GM12872 (cell line): ENCODE measurements around the gene WWC2.

Experiments used
- TF ChIP-seq, protein P1 (sequence below): IDR thresholded peaks from 3 replicates; pipeline ENCODE4 v1.5.1; 2011; ENCODE audit warnings: low read depth, mild to moderate bottlenecking, low read length, moderate library complexity; ENCODE audit not compliant: insufficient read depth

Gene WWC2

DNA sequence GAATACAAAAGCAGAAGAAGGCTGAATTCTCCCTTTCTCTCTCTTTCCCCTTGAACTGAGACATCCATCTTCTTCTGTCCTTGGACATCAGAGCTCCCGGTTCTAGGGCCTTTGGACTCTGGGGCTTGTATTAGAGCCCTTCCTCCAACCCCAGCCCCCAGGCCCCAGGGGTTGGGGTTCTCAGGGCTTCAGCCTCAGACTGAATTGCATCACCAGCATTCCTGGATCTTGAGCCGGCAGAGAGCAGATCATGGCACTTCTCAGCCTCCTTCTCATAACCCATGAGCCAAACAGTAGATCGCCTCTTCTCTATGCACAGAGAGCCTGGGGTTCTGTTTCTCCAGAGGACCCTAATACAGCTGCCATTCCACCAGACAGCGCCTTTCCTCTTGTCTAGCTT is 248.5 kb downstream of the WWC2 start:
- TF ChIP-seq, protein P1, sequence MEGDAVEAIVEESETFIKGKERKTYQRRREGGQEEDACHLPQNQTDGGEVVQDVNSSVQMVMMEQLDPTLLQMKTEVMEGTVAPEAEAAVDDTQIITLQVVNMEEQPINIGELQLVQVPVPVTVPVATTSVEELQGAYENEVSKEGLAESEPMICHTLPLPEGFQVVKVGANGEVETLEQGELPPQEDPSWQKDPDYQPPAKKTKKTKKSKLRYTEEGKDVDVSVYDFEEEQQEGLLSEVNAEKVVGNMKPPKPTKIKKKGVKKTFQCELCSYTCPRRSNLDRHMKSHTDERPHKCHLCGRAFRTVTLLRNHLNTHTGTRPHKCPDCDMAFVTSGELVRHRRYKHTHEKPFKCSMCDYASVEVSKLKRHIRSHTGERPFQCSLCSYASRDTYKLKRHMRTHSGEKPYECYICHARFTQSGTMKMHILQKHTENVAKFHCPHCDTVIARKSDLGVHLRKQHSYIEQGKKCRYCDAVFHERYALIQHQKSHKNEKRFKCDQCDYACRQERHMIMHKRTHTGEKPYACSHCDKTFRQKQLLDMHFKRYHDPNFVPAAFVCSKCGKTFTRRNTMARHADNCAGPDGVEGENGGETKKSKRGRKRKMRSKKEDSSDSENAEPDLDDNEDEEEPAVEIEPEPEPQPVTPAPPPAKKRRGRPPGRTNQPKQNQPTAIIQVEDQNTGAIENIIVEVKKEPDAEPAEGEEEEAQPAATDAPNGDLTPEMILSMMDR = no peak

DNA sequence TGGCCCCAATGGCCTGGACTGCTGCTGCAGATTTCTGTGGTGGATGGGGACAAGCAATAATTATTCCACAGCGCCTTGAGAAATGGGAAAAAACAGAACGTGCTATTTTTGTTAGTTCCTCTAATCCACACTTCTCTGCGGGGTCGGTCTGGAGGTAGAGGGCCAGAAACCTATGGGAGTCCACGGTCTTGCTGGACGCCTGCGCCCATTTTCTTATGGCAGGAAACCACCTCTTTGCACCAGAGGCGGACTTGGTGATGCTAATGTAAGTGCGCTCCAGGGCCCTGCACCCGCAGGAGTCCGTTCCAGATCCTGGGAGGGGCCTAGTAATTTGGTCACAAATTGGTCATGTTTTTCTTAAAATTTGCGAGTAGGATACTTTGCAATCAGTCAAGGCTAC is 249.1 kb downstream of the WWC2 start:
- TF ChIP-seq, protein P1 = no peak

DNA sequence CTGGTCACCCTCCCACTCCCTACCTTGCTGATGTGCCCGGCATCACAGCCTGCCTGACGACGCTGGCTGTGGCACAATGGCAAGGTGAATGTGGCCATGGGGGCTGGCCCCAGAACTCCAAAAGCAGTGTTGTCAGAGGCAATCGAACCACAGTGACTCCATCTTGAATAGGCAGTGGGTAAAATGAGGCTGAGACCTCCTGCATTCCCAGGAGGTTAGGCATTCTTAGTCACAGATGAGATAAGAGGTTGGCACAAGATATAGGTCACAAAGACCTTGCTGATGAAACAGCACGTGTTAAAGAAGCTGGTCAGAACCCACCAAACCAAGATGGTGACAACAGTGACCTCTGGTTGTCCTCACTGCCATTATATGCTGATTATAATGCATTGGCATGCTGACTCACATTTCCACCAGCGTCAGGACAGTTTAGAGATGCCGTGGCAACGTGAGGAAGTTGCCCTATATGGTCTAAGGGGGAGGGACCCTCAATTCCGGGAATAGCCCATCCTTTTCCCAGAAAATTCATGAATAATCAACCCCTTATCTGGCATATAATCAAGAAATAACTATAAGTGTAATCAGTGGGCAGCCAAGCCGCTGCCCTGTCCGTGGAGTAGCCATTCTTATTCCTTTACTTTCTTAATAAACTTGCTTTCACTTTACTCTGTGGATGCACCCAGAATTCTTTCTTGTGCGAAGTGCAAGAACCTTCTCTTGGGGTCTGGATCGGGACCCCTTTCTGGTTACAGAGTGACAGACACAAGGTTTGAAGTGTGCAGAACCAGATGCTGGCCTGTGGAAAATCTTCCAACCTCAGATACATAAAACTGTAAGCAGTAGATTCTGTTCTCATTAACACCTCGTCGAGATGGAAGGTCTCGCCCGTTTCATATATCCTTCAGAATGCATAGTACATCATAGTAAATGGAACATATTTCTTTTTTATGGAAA is 249.9 kb downstream of the WWC2 start:
- TF ChIP-seq, protein P1 = no peak

DNA sequence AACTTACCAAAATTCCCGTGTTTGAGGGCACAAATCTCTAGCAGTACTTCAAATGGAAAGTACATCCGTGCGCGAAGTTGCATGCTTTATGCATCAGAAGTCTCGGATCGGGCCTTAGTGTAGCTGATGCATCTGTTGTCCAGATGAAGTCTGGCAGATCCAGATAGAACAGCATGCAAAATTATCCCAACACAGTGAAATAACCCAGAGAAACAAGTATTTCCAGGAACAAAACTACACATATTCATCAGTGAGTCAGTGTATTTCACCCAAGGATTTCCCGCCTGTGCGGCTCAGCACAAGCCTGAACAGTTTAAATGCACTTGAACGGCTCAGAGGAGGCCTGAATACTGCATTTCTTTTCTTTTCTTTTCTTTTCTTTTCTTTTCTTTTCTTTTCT is 250.6 kb downstream of the WWC2 start:
- TF ChIP-seq, protein P1 = no peak

DNA sequence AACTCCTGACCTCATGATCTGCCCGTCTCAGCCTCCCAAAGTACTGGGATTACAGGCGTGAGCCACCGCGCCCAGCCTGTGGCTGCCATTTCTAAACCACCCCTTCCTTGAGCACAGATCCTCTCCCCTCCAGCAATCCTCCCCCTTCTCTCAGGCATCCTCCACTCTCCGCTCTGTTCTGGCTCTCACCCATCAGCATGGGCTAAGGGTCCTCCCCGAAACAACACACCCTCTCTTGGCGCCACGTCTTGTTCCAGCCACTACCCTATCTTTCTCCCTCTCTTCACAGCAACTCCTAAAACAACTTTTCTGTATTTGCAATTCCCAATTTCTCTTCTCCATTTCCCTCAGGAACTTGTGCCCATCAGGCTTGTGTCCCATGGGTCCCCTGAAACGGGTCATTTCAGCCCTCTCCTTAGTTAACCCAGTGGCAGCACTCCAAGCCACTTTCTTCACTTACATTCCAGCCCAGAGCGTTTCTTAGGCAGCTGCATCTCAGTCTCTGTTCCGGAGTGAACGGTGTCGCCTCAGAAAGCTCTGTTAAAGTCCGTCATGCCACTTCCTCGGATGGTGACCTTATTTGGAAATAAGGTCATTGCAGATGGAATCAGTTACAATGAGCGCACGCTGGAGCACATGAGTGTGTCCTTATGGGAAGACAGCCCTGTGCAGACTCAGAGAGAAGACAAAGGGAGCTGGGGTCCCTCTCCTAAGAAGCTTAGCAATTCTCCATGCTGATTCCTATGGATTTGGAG is 251.4 kb downstream of the WWC2 start:
- TF ChIP-seq, protein P1 = no peak

DNA sequence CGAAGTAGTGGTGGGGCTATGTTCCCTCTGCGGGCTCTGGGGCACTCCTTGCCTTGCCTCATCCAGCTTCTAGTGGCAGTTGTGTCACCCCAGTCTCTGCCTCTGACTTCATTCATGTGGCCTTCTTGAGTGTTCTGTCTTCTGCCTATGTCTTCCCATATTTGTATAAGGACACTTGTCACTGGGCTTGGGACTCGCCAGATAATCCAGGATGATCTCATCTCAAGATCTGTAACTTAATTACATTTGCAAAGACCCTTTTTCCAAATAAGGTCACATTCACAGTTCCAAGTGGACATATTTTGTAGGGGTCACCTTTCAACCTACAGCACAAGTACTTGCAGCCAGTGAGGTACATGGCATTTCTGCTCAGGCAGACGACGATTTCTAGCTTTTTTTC is 253.5 kb downstream of the WWC2 start:
- TF ChIP-seq, protein P1 = no peak

DNA sequence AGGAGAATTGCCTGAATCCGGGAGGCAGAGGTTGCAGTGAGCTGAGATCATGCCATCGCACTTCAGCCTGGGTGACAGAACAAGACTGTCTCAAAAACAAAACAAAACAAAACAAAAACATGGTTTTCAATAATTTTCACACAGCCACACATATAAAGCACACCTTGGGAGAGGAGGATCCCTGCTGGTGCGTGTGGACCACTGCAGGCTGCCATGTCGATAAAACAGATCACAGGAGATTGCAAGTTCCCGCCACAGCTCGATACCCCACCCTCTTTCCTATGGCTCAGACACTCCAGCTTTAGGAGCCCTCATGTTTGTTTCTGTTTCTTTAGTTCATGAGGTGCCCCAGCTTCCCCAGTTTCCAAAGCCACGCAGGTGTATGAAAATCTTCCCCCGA is 254.5 kb downstream of the WWC2 start:
- TF ChIP-seq, protein P1 = peak; percentile 5; the same call in 1 of the 3 replicates
